HG03520 (cell line): Measurements from ENCODE around the gene ACTL10.

Source experiments
- ATAC-seq: cut with Tn5 transposase; IDR thresholded peaks from one replicate; pipeline ENCODE4 v1.9.1; 2021; ENCODE audit warnings: mild to moderate bottlenecking, moderate library complexity; ENCODE audit not compliant: unreplicated experiment

The ACTL10 gene

GRCh38 chr20:33648396-33649004 is 18.2 kb upstream of the ACTL10 start:
- no peak for ATAC-seq

GRCh38 chr20:33649201-33649681 is 17.5 kb upstream of the ACTL10 start:
- ATAC-seq: no peak

- no peak for ATAC-seq
These were observed 16.5 kb upstream of the ACTL10 start for GRCh38 chr20:33650111-33650752.

GRCh38 chr20:33650753-33651561 is 15.8 kb upstream of the ACTL10 start:
- no peak for ATAC-seq

- no peak for ATAC-seq
These were observed 15.1 kb upstream of the ACTL10 start for GRCh38 chr20:33651562-33652048.

GRCh38 chr20:33653218-33653899 is 13.4 kb upstream of the ACTL10 start:
- ATAC-seq: no peak

- ATAC-seq: no peak
These were observed 12.7 kb upstream of the ACTL10 start for GRCh38 chr20:33653900-33654596.

- ATAC-seq: no peak
These were observed 12.0 kb upstream of the ACTL10 start for GRCh38 chr20:33654680-33655161.

- no peak for ATAC-seq
These were observed 11.6 kb upstream of the ACTL10 start for GRCh38 chr20:33655164-33655563.

GRCh38 chr20:33656010-33656782 is 10.5 kb upstream of the ACTL10 start:
- no peak for ATAC-seq

- no peak for ATAC-seq
These were observed 9.7 kb upstream of the ACTL10 start for GRCh38 chr20:33656783-33657703.

GRCh38 chr20:33657704-33658095 is 9.0 kb upstream of the ACTL10 start:
- no peak for ATAC-seq

GRCh38 chr20:33658510-33658909 is 8.2 kb upstream of the ACTL10 start:
- no peak for ATAC-seq

GRCh38 chr20:33658929-33659328 is 7.8 kb upstream of the ACTL10 start:
- no peak for ATAC-seq

GRCh38 chr20:33659341-33660034 is 7.3 kb upstream of the ACTL10 start:
- ATAC-seq: no peak

- no peak for ATAC-seq
These were observed 6.6 kb upstream of the ACTL10 start for GRCh38 chr20:33660035-33660684.

GRCh38 chr20:33660685-33661058 is 6.1 kb upstream of the ACTL10 start:
- no peak for ATAC-seq

- no peak for ATAC-seq
These were observed 4.6 kb upstream of the ACTL10 start, which contains the start of gene C20orf144 for GRCh38 chr20:33662172-33662571. C20orf144 (plus strand) TSS chr20:33662327; CDS start chr20:33662346, 19 bp downstream.
